Globus pallidus (tissue), 1 donor: Measurements from ENCODE around the gene PSTPIP1.

Experiments used
- DNase-seq: peaks from one replicate; pipeline ENCODE4 v3.0.0-alpha.2; 2015; ENCODE audit warnings: low spot score

The PSTPIP1 gene

GRCh38 chr15:76998663-76999285, 3.8 kb downstream of the PSTPIP1 start:
- DNase-seq = no peak

- DNase-seq = no peak
Observed at GRCh38 chr15:76999996-77000395, 5.1 kb downstream of the PSTPIP1 start.

- no peak for DNase-seq
Observed at GRCh38 chr15:77001351-77001750, 6.4 kb downstream of the PSTPIP1 start.

- no peak for DNase-seq
Observed at GRCh38 chr15:77001966-77002365, 7.0 kb downstream of the PSTPIP1 start.

GRCh38 chr15:77002436-77002835, 7.5 kb downstream of the PSTPIP1 start:
- DNase-seq = no peak

- DNase-seq = peak; percentile 61
Observed at GRCh38 chr15:77002954-77003912, 8.3 kb downstream of the PSTPIP1 start.

GRCh38 chr15:77004189-77004588, 9.3 kb downstream of the PSTPIP1 start:
- DNase-seq = no peak

GRCh38 chr15:77009176-77009575, 14.2 kb downstream of the PSTPIP1 start:
- DNase-seq = no peak

- DNase-seq = no peak
Observed at GRCh38 chr15:77009646-77010311, 14.9 kb downstream of the PSTPIP1 start.

GRCh38 chr15:77010312-77010686, 15.4 kb downstream of the PSTPIP1 start:
- no peak for DNase-seq

GRCh38 chr15:77010857-77011256, 15.9 kb downstream of the PSTPIP1 start:
- DNase-seq = no peak

GRCh38 chr15:77012117-77012712, 17.3 kb downstream of the PSTPIP1 start:
- no peak for DNase-seq

GRCh38 chr15:77012868-77013267, 17.9 kb downstream of the PSTPIP1 start:
- no peak for DNase-seq

GRCh38 chr15:77013776-77014131, 18.8 kb downstream of the PSTPIP1 start:
- DNase-seq = no peak

- peak; percentile 13 for DNase-seq
Observed at GRCh38 chr15:77014132-77015081, 19.5 kb downstream of the PSTPIP1 start.

GRCh38 chr15:77015646-77016320, 20.9 kb downstream of the PSTPIP1 start:
- no peak for DNase-seq

- no peak for DNase-seq
Observed at GRCh38 chr15:77016321-77016695, 21.4 kb downstream of the PSTPIP1 start.

- DNase-seq = no peak
Observed at GRCh38 chr15:77017091-77017660, 22.2 kb downstream of the PSTPIP1 start.

GRCh38 chr15:77017761-77018720, 23.1 kb downstream of the PSTPIP1 start:
- no peak for DNase-seq
